ENCODE measurements around the gene ZNF451.

The ZNF451 gene

GRCh38 chr6:57108691-57109090 is 18.7 kb downstream of the ZNF451 start:
- Mint-ChIP-seq H3K36me3 (ENCODE audit: insufficient read depth) (peaks cover 37% of the 10 kb centered on the region), H3K9me3 (no peaks in the 10 kb centered on the region), H3K4me1 (ENCODE audit: low read depth in 2 of 2) (peaks cover 15 to 61% of the 10 kb centered on the region in 2 donors), H3K27me3 (no peaks in the 10 kb centered on the region), H3K27ac (peak overlapping the region in 1 of 2 donors; percentile 53), H3K4me3 (peak overlapping the region in 1 of 2 donors; percentile 11)
- no peak for ATAC-seq (replicated peaks)
- DNase-seq, result no peak

GRCh38 chr6:57109880-57110279 is 19.9 kb downstream of the ZNF451 start:
- DNase-seq (no peak), ATAC-seq (replicated peaks) (no peak)
- Mint-ChIP-seq H3K4me1 (ENCODE audit: low read depth in 2 of 2) (peaks cover 15 to 52% of the 10 kb centered on the region in 2 donors), H3K36me3 (ENCODE audit: insufficient read depth) (peaks cover 29% of the 10 kb centered on the region), H3K27ac (peak overlapping the region in 1 of 2 donors; percentile 20), H3K27me3 (no peaks in the 10 kb centered on the region), H3K4me3 (no peak overlapping the region), H3K9me3 (no peaks in the 10 kb centered on the region)

GRCh38 chr6:57113105-57113504 is 23.1 kb downstream of the ZNF451 start:
- Mint-ChIP-seq H3K9me3 (no peaks in the 10 kb centered on the region), H3K4me1 (ENCODE audit: low read depth in 2 of 2) (peaks cover 14 to 48% of the 10 kb centered on the region in 2 donors), H3K4me3 (no peak overlapping the region), H3K27me3 (no peaks in the 10 kb centered on the region), H3K36me3 (ENCODE audit: insufficient read depth) (peaks cover 16% of the 10 kb centered on the region), H3K27ac (no peak overlapping the region)
- DNase-seq (no peak), ATAC-seq (replicated peaks) (no peak)

GRCh38 chr6:57116776-57117175 is 26.8 kb downstream of the ZNF451 start:
- DNase-seq (no peak), ATAC-seq (replicated peaks) (no peak)
- Mint-ChIP-seq H3K9me3 (no peaks in the 10 kb centered on the region), H3K4me3 (no peak overlapping the region), H3K27me3 (no peaks in the 10 kb centered on the region), H3K27ac (no peak overlapping the region), H3K36me3 (ENCODE audit: insufficient read depth) (no peaks in the 10 kb centered on the region), H3K4me1 (ENCODE audit: low read depth in 2 of 2) (peaks cover 13 to 37% of the 10 kb centered on the region in 2 donors)

- Mint-ChIP-seq H3K9me3 (no peaks in the 10 kb centered on the region), H3K27me3 (no peaks in the 10 kb centered on the region), H3K27ac (no peak overlapping the region), H3K36me3 (ENCODE audit: insufficient read depth) (no peaks in the 10 kb centered on the region), H3K4me3 (no peak overlapping the region), H3K4me1 (ENCODE audit: low read depth in 2 of 2) (peaks cover 13 to 35% of the 10 kb centered on the region in 2 donors)
- DNase-seq (no peak), ATAC-seq (replicated peaks) (no peak)
Observed at GRCh38 chr6:57117796-57118195, 27.8 kb downstream of the ZNF451 start.

GRCh38 chr6:57123111-57123510 is 33.1 kb downstream of the ZNF451 start:
- no peaks in the 10 kb centered on the region for H3K9me3 Mint-ChIP-seq
- H3K4me1 Mint-ChIP-seq (ENCODE audit: low read depth in 2 of 2), result peaks cover 12 to 33% of the 10 kb centered on the region in 2 donors
- H3K27me3 Mint-ChIP-seq, result no peaks in the 10 kb centered on the region
- DNase-seq (no peak), ATAC-seq (replicated peaks) (no peak)
- H3K27ac Mint-ChIP-seq, result no peak overlapping the region
- no peak overlapping the region for H3K4me3 Mint-ChIP-seq
- no peaks in the 10 kb centered on the region for H3K36me3 Mint-ChIP-seq (ENCODE audit: insufficient read depth)

GRCh38 chr6:57127763-57128162 is 37.8 kb downstream of the ZNF451 start:
- Mint-ChIP-seq H3K9me3 (no peaks in the 10 kb centered on the region), H3K4me3 (no peak overlapping the region), H3K36me3 (ENCODE audit: insufficient read depth) (peaks cover 16% of the 10 kb centered on the region), H3K4me1 (ENCODE audit: low read depth in 2 of 2) (peaks cover 0 to 9% of the 10 kb centered on the region in 2 donors), H3K27me3 (no peaks in the 10 kb centered on the region), H3K27ac (no peak overlapping the region)
- DNase-seq (no peak), ATAC-seq (replicated peaks) (no peak)

- H3K9me3 Mint-ChIP-seq, result no peaks in the 10 kb centered on the region
- no peak for DNase-seq
- peak overlapping the region in 1 of 2 donors; percentile 44 for H3K27ac Mint-ChIP-seq
- H3K27me3 Mint-ChIP-seq, result no peaks in the 10 kb centered on the region
- no peak overlapping the region for H3K4me3 Mint-ChIP-seq
- peaks cover 26% of the 10 kb centered on the region for H3K36me3 Mint-ChIP-seq (ENCODE audit: insufficient read depth)
- no peak for ATAC-seq (replicated peaks)
- H3K4me1 Mint-ChIP-seq (ENCODE audit: low read depth in 2 of 2), result no peaks in the 10 kb centered on the region
Observed at GRCh38 chr6:57130661-57131177, 40.7 kb downstream of the ZNF451 start.

GRCh38 chr6:57134954-57135353 is 45.0 kb downstream of the ZNF451 start:
- no peaks in the 10 kb centered on the region for H3K27me3 Mint-ChIP-seq
- H3K4me1 Mint-ChIP-seq (ENCODE audit: low read depth in 2 of 2), result peaks cover 8 to 13% of the 10 kb centered on the region in 2 donors
- H3K9me3 Mint-ChIP-seq, result no peaks in the 10 kb centered on the region
- peaks cover 42% of the 10 kb centered on the region for H3K36me3 Mint-ChIP-seq (ENCODE audit: insufficient read depth)
- DNase-seq (no peak), ATAC-seq (replicated peaks) (no peak)
- H3K4me3 Mint-ChIP-seq, result no peak overlapping the region
- H3K27ac Mint-ChIP-seq, result no peak overlapping the region

GRCh38 chr6:57135885-57136284 is 45.9 kb downstream of the ZNF451 start:
- ATAC-seq (replicated peaks) (no peak), DNase-seq (no peak)
- peaks cover 8 to 13% of the 10 kb centered on the region in 2 donors for H3K4me1 Mint-ChIP-seq (ENCODE audit: low read depth in 2 of 2)

GRCh38 chr6:57137350-57137749 is 47.4 kb downstream of the ZNF451 start:
- Mint-ChIP-seq H3K4me3 (no peak overlapping the region), H3K27me3 (no peaks in the 10 kb centered on the region), H3K36me3 (ENCODE audit: insufficient read depth) (peaks cover 41% of the 10 kb centered on the region), H3K4me1 (ENCODE audit: low read depth in 2 of 2) (peaks cover 8 to 13% of the 10 kb centered on the region in 2 donors), H3K27ac (peak overlapping the region in 1 of 2 donors; percentile 67), H3K9me3 (no peaks in the 10 kb centered on the region)
- DNase-seq (no peak), ATAC-seq (replicated peaks) (peak; percentile 73)

More at GRCh38 chr6:57135885-57136284, 45.9 kb downstream of the ZNF451 start:
- H3K4me3 Mint-ChIP-seq, result no peak overlapping the region
- H3K36me3 Mint-ChIP-seq (ENCODE audit: insufficient read depth), result peaks cover 43% of the 10 kb centered on the region
- no peaks in the 10 kb centered on the region for H3K9me3 Mint-ChIP-seq
- H3K27me3 Mint-ChIP-seq, result no peaks in the 10 kb centered on the region
- no peak overlapping the region for H3K27ac Mint-ChIP-seq

- Mint-ChIP-seq H3K4me1 (ENCODE audit: low read depth in 2 of 2) (peaks cover 8 to 13% of the 10 kb centered on the region in 2 donors), H3K4me3 (peak overlapping the region in 1 of 2 donors; percentile 45), H3K27ac (peak overlapping the region in 1 of 2 donors; percentile 67), H3K27me3 (no peaks in the 10 kb centered on the region), H3K36me3 (ENCODE audit: insufficient read depth) (peaks cover 41% of the 10 kb centered on the region), H3K9me3 (no peaks in the 10 kb centered on the region)
- ATAC-seq (replicated peaks), result peak; percentile 64
- peak in 1 of 3 experiments; percentile 3 for DNase-seq
Observed at GRCh38 chr6:57138026-57138425, 48.0 kb downstream of the ZNF451 start.

GRCh38 chr6:57141451-57142177 is 51.6 kb downstream of the ZNF451 start:
- Mint-ChIP-seq H3K36me3 (ENCODE audit: insufficient read depth) (peaks cover 29% of the 10 kb centered on the region), H3K4me3 (no peak overlapping the region), H3K9me3 (no peaks in the 10 kb centered on the region), H3K4me1 (ENCODE audit: low read depth in 2 of 2) (peaks cover 5 to 9% of the 10 kb centered on the region in 2 donors), H3K27me3 (no peaks in the 10 kb centered on the region), H3K27ac (no peak overlapping the region)
- ATAC-seq (replicated peaks), result no peak
- no peak for DNase-seq

GRCh38 chr6:57142178-57142525 is 52.2 kb downstream of the ZNF451 start:
- Mint-ChIP-seq H3K4me3 (no peak overlapping the region), H3K9me3 (no peaks in the 10 kb centered on the region), H3K27me3 (no peaks in the 10 kb centered on the region), H3K27ac (no peak overlapping the region), H3K4me1 (ENCODE audit: low read depth in 2 of 2) (peaks cover 5 to 9% of the 10 kb centered on the region in 2 donors), H3K36me3 (ENCODE audit: insufficient read depth) (peaks cover 25% of the 10 kb centered on the region)
- ATAC-seq (replicated peaks) (no peak), DNase-seq (no peak)
